ENCODE measurements around the gene TRPM8. TPM values are rescaled to one million over a fixed set of nuclear protein-coding genes. Genes with fewer than 3 reads are reported as not detected.

TRPM8 gene
- total RNA-seq, 2 donors from 2014 or later = 71.1 to 71.3 TPM

GRCh38 chr2:234044157-234044556 lies 127.0 kb downstream of the TRPM8 start:
- intact Hi-C loops (cut with DNase I) = no loop called here
- Histone ChIP-seq H3K4me3 (no peak overlapping the region), H3K36me3 (no peaks in the 10 kb centered on the region), H3K27me3 (replicated peaks; ENCODE audit: insufficient read depth) (no peaks in the 10 kb centered on the region), H3K9me3 (no peaks in the 10 kb centered on the region), H3K4me1 (replicated peaks) (no peaks in the 10 kb centered on the region), H3K27ac (no peak overlapping the region)
- DNase-seq (ENCODE audit: low spot score) = no peak
- TF ChIP-seq POLR2AphosphoS5 (IDR thresholded peaks at IDR 0.05) (no peak), CTCF (IDR thresholded peaks at IDR 0.05) (no peak)
- 28% methylated on average over 1 of the region's 1 CpG for WGBS

- no peak for DNase-seq (ENCODE audit: low spot score)
- 62% methylated on average over 3 of the region's 3 CpGs for WGBS
- Histone ChIP-seq H3K27me3 (replicated peaks; ENCODE audit: insufficient read depth) (no peaks in the 10 kb centered on the region), H3K4me1 (replicated peaks) (no peaks in the 10 kb centered on the region), H3K4me3 (no peak overlapping the region), H3K36me3 (no peaks in the 10 kb centered on the region), H3K27ac (no peak overlapping the region), H3K9me3 (no peaks in the 10 kb centered on the region)
- TF ChIP-seq CTCF (IDR thresholded peaks at IDR 0.05) (no peak), POLR2AphosphoS5 (IDR thresholded peaks at IDR 0.05) (no peak), POLR2A (IDR thresholded peaks at IDR 0.05) (no peak)
- intact Hi-C loops (cut with DNase I) = no loop called here
Measured at GRCh38 chr2:234046521-234046920, 129.3 kb downstream of the TRPM8 start.

- H3K36me3 ChIP-seq = no peaks in the 10 kb centered on the region
- no peak overlapping the region for H3K27ac ChIP-seq
- no peak overlapping the region for H3K4me3 ChIP-seq
- TF ChIP-seq POLR2AphosphoS5 (IDR thresholded peaks at IDR 0.05) (no peak), CTCF (IDR thresholded peaks at IDR 0.05) (no peak), POLR2A (IDR thresholded peaks at IDR 0.05) (no peak)
- no peaks in the 10 kb centered on the region for H3K9me3 ChIP-seq
- DNase-seq (ENCODE audit: low spot score) = no peak
- no peaks in the 10 kb centered on the region for H3K4me1 ChIP-seq (replicated peaks)
- intact Hi-C loops (cut with DNase I) = no loop called here
- H3K27me3 ChIP-seq (replicated peaks; ENCODE audit: insufficient read depth) = no peaks in the 10 kb centered on the region
Measured at GRCh38 chr2:234047361-234047760, 130.2 kb downstream of the TRPM8 start.

- no peaks in the 10 kb centered on the region for H3K27me3 ChIP-seq (replicated peaks; ENCODE audit: insufficient read depth)
- no peak overlapping the region for H3K4me3 ChIP-seq
- no peaks in the 10 kb centered on the region for H3K9me3 ChIP-seq
- DNase-seq (ENCODE audit: low spot score) = no peak
- no peak overlapping the region for H3K27ac ChIP-seq
- no peak for TF ChIP-seq POLR2A (IDR thresholded peaks at IDR 0.05)
- no peaks in the 10 kb centered on the region for H3K36me3 ChIP-seq
- intact Hi-C loops (cut with DNase I) = no loop called here
- H3K4me1 ChIP-seq (replicated peaks) = no peaks in the 10 kb centered on the region
- WGBS = 63% methylated on average over 4 of the region's 4 CpGs
Measured at GRCh38 chr2:234048049-234048448, 130.9 kb downstream of the TRPM8 start.

GRCh38 chr2:234050455-234051135 lies 133.4 kb downstream of the TRPM8 start, which contains the start of gene SPP2:
SPP2 (plus strand) TSS chr2:234050702; CDS start chr2:234050787, 85 bp downstream.
- Histone ChIP-seq H3K4me1 (replicated peaks) (no peaks in the 10 kb centered on the region), H3K4me3 (no peak within 1 kb of the TSS), H3K9me3 (no peaks in the 10 kb centered on the region), H3K36me3 (no peaks in the 10 kb centered on the region), H3K27me3 (replicated peaks; ENCODE audit: insufficient read depth) (no peaks in the 10 kb centered on the region), H3K27ac (no peak within 1 kb of the TSS)
- TF ChIP-seq POLR2AphosphoS5 (IDR thresholded peaks at IDR 0.05) (no peak), POLR2A (IDR thresholded peaks at IDR 0.05) (no peak), CTCF (IDR thresholded peaks at IDR 0.05) (no peak)
- DNase-seq (ENCODE audit: low spot score) = no peak
- intact Hi-C loops (cut with DNase I) = no loop called here
- WGBS = 84% methylated on average over 9 of the region's 9 CpGs

Data from prostate gland (tissue), 2 donors.